Measurements from ENCODE around the gene KAT7.

The KAT7 gene

DNA sequence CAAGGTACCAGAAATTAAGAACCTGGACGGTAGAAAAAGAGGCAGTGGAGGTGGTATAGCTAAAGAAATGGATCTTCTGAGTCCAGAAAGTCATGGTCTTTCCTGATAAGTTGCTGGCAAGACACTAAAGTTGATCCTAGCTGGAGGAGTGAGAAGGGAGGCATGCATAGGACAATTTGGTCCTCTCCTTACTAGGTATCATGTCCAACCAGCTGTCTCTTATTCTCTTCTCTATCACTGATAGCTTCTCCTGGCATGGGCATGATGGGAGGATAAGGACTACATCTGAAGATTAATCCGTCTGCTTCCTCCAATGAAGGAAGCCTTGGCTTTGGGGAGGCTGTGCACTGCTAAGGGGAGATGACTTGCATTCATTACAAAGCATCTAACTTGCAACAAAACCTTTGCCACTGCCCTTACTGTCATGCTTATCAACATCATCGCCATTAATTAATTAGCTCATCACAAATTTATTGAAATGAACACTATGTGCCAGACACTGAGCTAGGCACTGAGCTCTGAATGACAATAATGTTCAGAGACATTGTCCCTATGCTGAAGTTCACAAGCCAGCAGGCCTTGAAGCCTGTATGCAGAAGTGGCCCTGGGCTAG lies 21.5 kb upstream of the KAT7 start:
- DNase-seq (ENCODE audit: low read depth) = no peak
- no peak overlapping the region for H3K4me3 ChIP-seq (ENCODE audit: control insufficient read depth, low read depth, low read length)
- TF ChIP-seq, protein P1, sequence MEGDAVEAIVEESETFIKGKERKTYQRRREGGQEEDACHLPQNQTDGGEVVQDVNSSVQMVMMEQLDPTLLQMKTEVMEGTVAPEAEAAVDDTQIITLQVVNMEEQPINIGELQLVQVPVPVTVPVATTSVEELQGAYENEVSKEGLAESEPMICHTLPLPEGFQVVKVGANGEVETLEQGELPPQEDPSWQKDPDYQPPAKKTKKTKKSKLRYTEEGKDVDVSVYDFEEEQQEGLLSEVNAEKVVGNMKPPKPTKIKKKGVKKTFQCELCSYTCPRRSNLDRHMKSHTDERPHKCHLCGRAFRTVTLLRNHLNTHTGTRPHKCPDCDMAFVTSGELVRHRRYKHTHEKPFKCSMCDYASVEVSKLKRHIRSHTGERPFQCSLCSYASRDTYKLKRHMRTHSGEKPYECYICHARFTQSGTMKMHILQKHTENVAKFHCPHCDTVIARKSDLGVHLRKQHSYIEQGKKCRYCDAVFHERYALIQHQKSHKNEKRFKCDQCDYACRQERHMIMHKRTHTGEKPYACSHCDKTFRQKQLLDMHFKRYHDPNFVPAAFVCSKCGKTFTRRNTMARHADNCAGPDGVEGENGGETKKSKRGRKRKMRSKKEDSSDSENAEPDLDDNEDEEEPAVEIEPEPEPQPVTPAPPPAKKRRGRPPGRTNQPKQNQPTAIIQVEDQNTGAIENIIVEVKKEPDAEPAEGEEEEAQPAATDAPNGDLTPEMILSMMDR (IDR thresholded peaks at IDR 0.05; ENCODE audit: control insufficient read depth, insufficient read depth, low read depth, low read length, missing control alignments) = no peak

DNA sequence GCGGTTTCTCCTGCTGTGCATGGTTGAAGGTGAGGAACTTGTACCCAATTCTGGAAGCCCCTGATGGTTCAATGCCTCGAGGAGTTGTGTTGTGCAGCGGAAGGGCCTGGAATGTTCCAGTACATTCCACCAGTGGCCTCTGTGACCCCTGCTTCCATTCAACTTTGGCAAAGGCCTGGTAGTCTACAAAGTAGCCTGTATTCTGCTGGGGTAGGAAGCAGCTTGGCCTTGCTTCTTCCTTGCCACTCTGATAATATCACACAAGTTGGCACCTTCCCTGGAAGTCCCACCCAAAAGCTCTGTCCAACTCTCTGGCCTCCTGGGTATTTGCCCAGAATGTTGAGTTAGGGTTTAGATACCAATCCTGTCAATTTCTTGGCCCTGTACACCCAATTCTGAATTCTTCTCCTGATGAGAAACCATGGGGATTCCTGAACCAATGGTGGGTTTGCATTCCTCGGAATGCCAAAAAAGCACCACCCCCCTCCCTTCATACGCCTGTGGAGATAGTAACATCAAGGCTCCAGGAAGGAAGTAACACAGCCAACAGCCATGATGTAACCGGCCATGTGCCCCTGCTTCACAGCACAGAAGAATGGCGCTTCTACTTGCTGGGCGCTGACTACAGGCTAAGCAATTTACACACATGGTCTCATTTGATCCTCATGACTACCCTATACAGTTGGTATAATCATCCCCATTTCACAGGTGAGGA lies 12.8 kb upstream of the KAT7 start:
- DNase-seq (ENCODE audit: low read depth) = no peak
- H3K4me3 ChIP-seq (ENCODE audit: control insufficient read depth, low read depth, low read length) = no peak overlapping the region
- TF ChIP-seq, protein P1 (IDR thresholded peaks at IDR 0.05; ENCODE audit: control insufficient read depth, insufficient read depth, low read depth, low read length, missing control alignments) = no peak

DNA sequence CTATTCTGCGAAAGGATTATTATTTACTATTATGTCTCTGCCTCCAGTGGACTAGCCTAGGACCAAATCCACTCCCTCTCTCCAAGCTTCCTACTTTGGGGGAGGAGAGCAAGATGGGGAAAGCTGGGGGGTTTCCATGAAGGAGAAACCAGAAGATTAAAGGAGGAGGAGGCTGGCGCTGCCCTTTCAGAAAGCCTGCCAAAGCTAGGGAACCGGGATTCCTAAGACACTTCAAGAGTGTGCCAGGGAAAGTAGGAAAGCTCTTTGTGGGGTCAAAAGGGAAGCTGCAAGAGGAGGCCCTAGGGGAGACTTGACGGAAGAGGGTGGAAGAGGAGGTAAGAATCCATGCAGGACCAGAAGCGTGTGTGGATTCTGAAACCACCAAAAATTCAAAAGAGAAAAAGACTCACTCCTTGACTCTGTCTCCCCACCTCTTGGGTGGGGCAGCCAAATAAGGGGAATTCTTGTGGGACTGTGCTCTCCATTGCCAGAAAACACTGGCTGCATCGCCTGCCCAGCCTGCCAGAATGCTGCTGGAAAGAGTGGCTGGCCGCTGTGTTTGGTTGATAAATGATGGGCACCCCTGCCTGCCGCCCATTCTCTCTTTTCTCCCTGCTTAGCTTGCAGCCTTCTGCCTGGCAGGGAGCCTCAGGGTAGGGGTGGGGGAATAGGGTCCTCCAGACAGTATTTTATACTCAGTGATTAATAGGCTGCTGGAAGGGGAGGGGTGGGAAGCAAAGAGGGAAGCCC lies 11.8 kb upstream of the KAT7 start:
- TF ChIP-seq, protein P1 (IDR thresholded peaks at IDR 0.05; ENCODE audit: control insufficient read depth, insufficient read depth, low read depth, low read length, missing control alignments) = no peak
- DNase-seq (ENCODE audit: low read depth) = no peak
- H3K4me3 ChIP-seq (ENCODE audit: control insufficient read depth, low read depth, low read length) = no peak overlapping the region

DNA sequence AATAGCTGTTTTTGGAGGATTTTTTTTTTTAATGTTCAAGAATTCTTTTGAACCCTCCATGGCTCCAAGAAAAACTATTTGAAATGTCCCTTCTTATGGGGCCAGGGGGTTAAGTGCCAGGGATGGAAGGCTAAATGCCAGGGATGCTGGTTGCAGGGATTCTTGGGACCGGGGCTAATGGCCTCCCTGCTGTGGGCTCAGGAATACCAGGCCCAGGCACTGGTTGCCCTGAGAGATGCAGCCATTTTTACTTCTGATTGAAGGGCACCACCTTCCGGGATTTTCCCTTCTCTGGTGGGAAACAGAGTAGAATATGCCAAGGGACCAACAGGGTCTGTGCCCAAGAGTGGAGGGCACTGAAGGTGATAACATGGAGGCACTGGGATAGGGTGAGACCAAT lies 10.9 kb upstream of the KAT7 start:
- TF ChIP-seq, protein P1 (IDR thresholded peaks at IDR 0.05; ENCODE audit: control insufficient read depth, insufficient read depth, low read depth, low read length, missing control alignments) = no peak
- H3K4me3 ChIP-seq (ENCODE audit: control insufficient read depth, low read depth, low read length) = no peak overlapping the region
- no peak for DNase-seq (ENCODE audit: low read depth)

- TF ChIP-seq, protein P1 (IDR thresholded peaks at IDR 0.05; ENCODE audit: control insufficient read depth, insufficient read depth, low read depth, low read length, missing control alignments) = no peak
- H3K4me3 ChIP-seq (ENCODE audit: control insufficient read depth, low read depth, low read length) = no peak overlapping the region
- DNase-seq (ENCODE audit: low read depth) = no peak
These were observed 9.2 kb upstream of the KAT7 start for GRCh38 chr17:49779156-49779738.

- TF ChIP-seq, protein P1 (IDR thresholded peaks at IDR 0.05; ENCODE audit: control insufficient read depth, insufficient read depth, low read depth, low read length, missing control alignments) = peak; percentile 63
- H3K4me3 ChIP-seq (ENCODE audit: control insufficient read depth, low read depth, low read length) = no peak overlapping the region
These were observed 8.7 kb upstream of the KAT7 start for GRCh38 chr17:49779739-49780231.

More at GRCh38 chr17:49779739-49780231, 8.7 kb upstream of the KAT7 start:
- DNase-seq (ENCODE audit: low read depth) = peak; percentile 81
